ENCODE measurements around the gene KNTC1.

DNA sequence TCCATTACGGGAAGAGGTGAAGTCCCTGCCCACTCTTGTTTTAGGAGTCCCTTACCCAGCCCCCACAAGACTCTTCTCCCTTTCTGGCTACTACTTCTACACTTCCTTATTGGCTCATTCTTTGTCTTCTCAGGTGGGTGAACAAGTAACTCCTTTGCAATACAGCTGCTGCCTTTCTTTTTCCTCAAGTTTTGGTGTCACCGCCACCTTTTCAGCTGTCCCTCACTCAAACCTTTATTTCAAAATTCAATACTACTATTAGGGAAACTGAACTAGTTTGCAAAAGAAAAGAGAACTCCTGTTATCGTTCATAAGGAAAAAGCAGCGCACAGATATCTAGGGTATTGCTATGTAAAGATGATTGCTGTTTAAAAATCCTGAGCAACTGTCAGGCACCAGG, 6.4 kb upstream of the KNTC1 start:
- TF ChIP-seq, protein P1, sequence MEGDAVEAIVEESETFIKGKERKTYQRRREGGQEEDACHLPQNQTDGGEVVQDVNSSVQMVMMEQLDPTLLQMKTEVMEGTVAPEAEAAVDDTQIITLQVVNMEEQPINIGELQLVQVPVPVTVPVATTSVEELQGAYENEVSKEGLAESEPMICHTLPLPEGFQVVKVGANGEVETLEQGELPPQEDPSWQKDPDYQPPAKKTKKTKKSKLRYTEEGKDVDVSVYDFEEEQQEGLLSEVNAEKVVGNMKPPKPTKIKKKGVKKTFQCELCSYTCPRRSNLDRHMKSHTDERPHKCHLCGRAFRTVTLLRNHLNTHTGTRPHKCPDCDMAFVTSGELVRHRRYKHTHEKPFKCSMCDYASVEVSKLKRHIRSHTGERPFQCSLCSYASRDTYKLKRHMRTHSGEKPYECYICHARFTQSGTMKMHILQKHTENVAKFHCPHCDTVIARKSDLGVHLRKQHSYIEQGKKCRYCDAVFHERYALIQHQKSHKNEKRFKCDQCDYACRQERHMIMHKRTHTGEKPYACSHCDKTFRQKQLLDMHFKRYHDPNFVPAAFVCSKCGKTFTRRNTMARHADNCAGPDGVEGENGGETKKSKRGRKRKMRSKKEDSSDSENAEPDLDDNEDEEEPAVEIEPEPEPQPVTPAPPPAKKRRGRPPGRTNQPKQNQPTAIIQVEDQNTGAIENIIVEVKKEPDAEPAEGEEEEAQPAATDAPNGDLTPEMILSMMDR (IDR thresholded peaks at IDR 0.05) = no peak
- TF ChIP-seq POLR2AphosphoS5 (IDR thresholded peaks at IDR 0.05) = no peak

Measured in stomach (tissue), 4 donors.